Caco-2 (cell line): ENCODE data around the gene SLC25A2. TPM values are rescaled to one million over a fixed set of nuclear protein-coding genes. Genes with fewer than 3 reads are reported as not detected.

ENCODE experiments used
- BruUV-seq: library from RNA; stranded (reverse); fragments of 400-500 nt; replicated peaks from 2 replicates; lab custom pipeline; 2021; lab: Mats Ljungman, UMichigan
- CTCF ChIA-PET: fragments of 300-600 bp; sonication (Branson Sonifier 250); formaldehyde crosslinking; loops from one replicate; lab custom pipeline; 2022; ENCODE audit warnings: antibody characterized with exemption; lab: Charles Lee
- POLR2A ChIA-PET: fragments of 300-600 bp; sonication (Branson Sonifier 250); formaldehyde crosslinking; loops from one replicate; lab custom pipeline; 2022; ENCODE audit warnings: antibody characterized with exemption; lab: Charles Lee
- DNase-seq, 2 experiments: peaks; one replicate each; pipeline versions ENCODE4 v3.0.0 to v3.0.0-alpha.2; 2020 to 2022
- H3K27me3 ChIP-seq: replicated peaks from 2 replicates; pipeline ENCODE4 v1.6.0; 2011; ENCODE audit warnings: low read length; ENCODE audit not compliant: control insufficient read depth, insufficient read depth
- H3K36me3 ChIP-seq: 2 replicates; pipeline ENCODE4 v1.5.1; 2011; ENCODE audit warnings: low read length; ENCODE audit not compliant: control insufficient read depth, insufficient read depth
- H3K4me1 ChIP-seq: fragments of 250-450 bp; sonication (Bioruptor Pico); 2 replicates; pipeline ENCODE4 v1.5.1; 2020; ENCODE audit warnings: mild to moderate bottlenecking
- H3K4me3 ChIP-seq: 2 replicates; pipeline ENCODE4 v1.5.1; 2011; ENCODE audit warnings: low read depth, mild to moderate bottlenecking, control low read depth, low read length
- H3K9me3 ChIP-seq: fragments of 250-450 bp; sonication (Bioruptor Pico); 2 replicates; pipeline ENCODE4 v1.5.1; 2020; ENCODE audit warnings: mild to moderate bottlenecking, moderate library complexity
- H3K27ac Mint-ChIP-seq: one replicate; pipeline ENCODE4 v1.8.0; 2022; ENCODE audit warnings: mixed read lengths; ENCODE audit not compliant: unreplicated experiment
- H3K27me3 Mint-ChIP-seq: one replicate; pipeline ENCODE4 v1.8.0; 2022; ENCODE audit warnings: mixed read lengths; ENCODE audit not compliant: insufficient read depth, unreplicated experiment
- H3K36me3 Mint-ChIP-seq: one replicate; pipeline ENCODE4 v1.8.0; 2022; ENCODE audit warnings: mild to moderate bottlenecking, mixed read lengths; ENCODE audit not compliant: insufficient read depth, unreplicated experiment
- H3K4me1 Mint-ChIP-seq: one replicate; pipeline ENCODE4 v1.8.0; 2022; ENCODE audit warnings: low read depth, mixed read lengths; ENCODE audit not compliant: unreplicated experiment
- H3K4me3 Mint-ChIP-seq: one replicate; pipeline ENCODE4 v1.8.0; 2022; ENCODE audit warnings: mild to moderate bottlenecking, moderate library complexity, mixed read lengths; ENCODE audit not compliant: unreplicated experiment
- H3K9me3 Mint-ChIP-seq: one replicate; pipeline ENCODE4 v1.8.0; 2022; ENCODE audit warnings: mixed read lengths; ENCODE audit not compliant: unreplicated experiment
- CTCF ChIP-seq, 2 experiments: fragments of 200-600 bp in 1 of 2; IDR thresholded peaks; 1 replicate in 1 of 2; 2 replicates in 1 of 2; pipeline versions ENCODE4 v1.5.1 to v1.8.0; 2011 to 2022; ENCODE audit warnings: antibody characterized with exemption in 1 of 2, control low read depth in 1 of 2, inconsistent platforms in 1 of 2, low read depth in 1 of 2, low read length in 1 of 2, mild to moderate bottlenecking in 1 of 2, moderate library complexity in 1 of 2; ENCODE audit not compliant: insufficient read depth in 1 of 2, severe bottlenecking in 1 of 2, unreplicated experiment in 1 of 2
- intact Hi-C: fragments of 100-400 bp; cut with micrococcal nuclease; formaldehyde crosslinking; loops from one replicate; pipeline ENCODE4 v1.10.0; 2022; ENCODE audit not compliant: unreplicated experiment
- total RNA-seq: library from RNA; stranded (reverse); gene quantifications from 2 replicates; pipeline ENCODE4 v1.2.3, GENCODE V29; 2022

The SLC25A2 gene
- total RNA-seq, 1 experiment from 2014 or later, result 0.64 TPM

GRCh38 chr5:141306630-141307029 lies 2.8 kb upstream of the SLC25A2 start:
- peaks cover 13% of the 10 kb centered on the region for H3K9me3 Mint-ChIP-seq
- no peaks in the 10 kb centered on the region for H3K9me3 ChIP-seq

GRCh38 chr5:141298376-141298775 lies 5.5 kb downstream of the SLC25A2 start:
- ChIA-PET POLR2A (no interaction called here), CTCF (no interaction called here)
- no peaks in the 10 kb centered on the region for H3K4me1 ChIP-seq
- Mint-ChIP-seq H3K27me3 (no peaks in the 10 kb centered on the region), H3K4me1 (no peaks in the 10 kb centered on the region), H3K27ac (no peak overlapping the region), H3K4me3 (no peak overlapping the region), H3K36me3 (peaks cover 5% of the 10 kb centered on the region), H3K9me3 (peaks cover 23% of the 10 kb centered on the region)
- no peaks in the 10 kb centered on the region; the same call in 1 of the 2 replicates for H3K9me3 ChIP-seq
- intact Hi-C loops, result no loop called here
- H3K4me3 ChIP-seq, result no peak overlapping the region
- no peaks in the 10 kb centered on the region for H3K27me3 ChIP-seq
- no TSS peak for BruUV-seq
- no peak for TF ChIP-seq CTCF (IDR thresholded peaks at IDR 0.05; ENCODE audit: insufficient read depth in 1 of 2, low read depth in 1 of 2, low read length in 1 of 2, severe bottlenecking in 1 of 2, unreplicated experiment in 1 of 2)
- DNase-seq, result no peak
- H3K36me3 ChIP-seq, result no peaks in the 10 kb centered on the region; the same call in 1 of the 2 replicates

More at GRCh38 chr5:141306630-141307029, 2.8 kb upstream of the SLC25A2 start:
- Mint-ChIP-seq H3K27ac (no peak overlapping the region), H3K36me3 (peaks cover 4% of the 10 kb centered on the region), H3K4me3 (no peak overlapping the region), H3K4me1 (no peaks in the 10 kb centered on the region), H3K27me3 (no peaks in the 10 kb centered on the region)
- no peaks in the 10 kb centered on the region for H3K36me3 ChIP-seq
- BruUV-seq, result no TSS peak
- DNase-seq, result no peak
- H3K4me1 ChIP-seq, result no peaks in the 10 kb centered on the region
- ChIA-PET POLR2A (no interaction called here), CTCF (no interaction called here)
- intact Hi-C loops, result no loop called here
- no peaks in the 10 kb centered on the region for H3K27me3 ChIP-seq
- no peak overlapping the region for H3K4me3 ChIP-seq
- TF ChIP-seq CTCF (IDR thresholded peaks at IDR 0.05; ENCODE audit: insufficient read depth in 1 of 2, low read depth in 1 of 2, low read length in 1 of 2, severe bottlenecking in 1 of 2, unreplicated experiment in 1 of 2), result no peak

GRCh38 chr5:141272906-141273305 lies 30.9 kb downstream of the SLC25A2 start:
- no peak for TF ChIP-seq CTCF (IDR thresholded peaks at IDR 0.05; ENCODE audit: insufficient read depth in 1 of 2, low read depth in 1 of 2, low read length in 1 of 2, severe bottlenecking in 1 of 2, unreplicated experiment in 1 of 2)
- no peak overlapping the region for H3K27ac Mint-ChIP-seq
- no peak overlapping the region for H3K4me3 Mint-ChIP-seq
- intact Hi-C loops, result no loop called here
- H3K4me1 ChIP-seq, result no peaks in the 10 kb centered on the region
- H3K4me3 ChIP-seq, result no peak overlapping the region
- no TSS peak for BruUV-seq
- H3K9me3 ChIP-seq, result peaks cover 14% of the 10 kb centered on the region; the same call in 1 of the 2 replicates
- H3K27me3 Mint-ChIP-seq, result no peaks in the 10 kb centered on the region
- H3K27me3 ChIP-seq, result no peaks in the 10 kb centered on the region
- H3K36me3 Mint-ChIP-seq, result no peaks in the 10 kb centered on the region
- no peaks in the 10 kb centered on the region for H3K36me3 ChIP-seq
- H3K9me3 Mint-ChIP-seq, result peaks cover 50% of the 10 kb centered on the region
- ChIA-PET POLR2A (no interaction called here), CTCF (no interaction called here)
- DNase-seq, result no peak
- no peaks in the 10 kb centered on the region for H3K4me1 Mint-ChIP-seq
